NCI-H748 (cell line): ENCODE measurements around the gene IFT122.
"Not testable (repeated sequence)": the region's sequence is repeated elsewhere in the genome, so short reads cannot be mapped to it uniquely, and the experiment has no call there.

ENCODE experiments used
- DNase-seq: peaks from one replicate; lab custom pipeline; 2025; ENCODE audit not compliant: unreplicated experiment; lab: John Stamatoyannopoulos, UW

IFT122 gene

DNA sequence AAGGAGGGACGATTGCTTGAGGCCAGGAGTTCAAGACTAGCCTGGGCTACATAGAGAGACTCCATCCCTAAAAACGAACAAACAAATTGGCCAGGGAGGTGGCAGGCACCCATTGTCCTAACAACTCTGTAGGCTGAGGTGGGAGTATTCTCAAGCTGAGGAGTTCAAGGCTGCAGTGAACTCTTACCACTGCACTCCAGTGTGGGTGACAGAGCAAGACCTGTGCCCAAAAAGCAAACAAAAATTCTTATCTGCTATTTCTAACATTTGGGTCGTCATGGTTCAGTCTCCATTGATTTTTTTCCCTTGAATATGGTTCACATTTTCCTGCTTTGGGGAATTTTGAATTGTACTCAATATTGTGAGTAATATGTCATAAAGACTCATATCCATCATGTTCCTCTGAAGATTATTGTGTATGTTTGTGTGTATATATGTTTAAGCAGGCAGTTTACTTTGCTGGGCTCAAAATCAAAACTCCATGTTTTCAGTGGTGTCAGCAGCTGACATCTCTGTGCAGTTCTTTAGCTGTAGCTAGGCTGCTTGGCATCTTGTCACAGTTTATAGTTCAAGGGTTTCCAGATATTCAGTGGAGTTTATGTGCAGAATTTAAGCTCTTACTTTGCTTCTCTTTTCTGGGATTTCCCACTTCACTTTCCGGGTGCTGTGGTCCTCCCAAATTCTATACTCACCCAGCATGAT, 33.2 kb downstream of the IFT122 start:
- no peak for DNase-seq

DNA sequence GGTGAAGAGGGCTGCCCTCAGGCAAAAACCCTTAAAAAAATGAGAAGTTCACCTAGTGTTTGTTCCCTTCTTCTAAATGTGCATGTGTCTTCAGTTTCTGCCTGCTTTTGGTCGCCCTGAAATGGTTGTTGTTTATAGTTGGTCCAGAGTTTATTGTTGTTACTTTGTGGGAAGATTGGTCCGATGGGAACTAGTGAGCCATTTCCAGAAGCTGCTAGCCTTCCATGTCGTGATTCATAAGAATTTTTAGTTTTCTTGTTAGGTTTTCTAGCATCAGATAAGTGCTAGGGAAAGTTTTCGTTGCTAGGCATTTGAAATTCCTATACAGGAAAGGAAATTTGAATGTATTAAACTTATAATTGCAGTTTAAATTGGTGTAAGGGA, 33.7 kb downstream of the IFT122 start:
- no peak for DNase-seq

DNA sequence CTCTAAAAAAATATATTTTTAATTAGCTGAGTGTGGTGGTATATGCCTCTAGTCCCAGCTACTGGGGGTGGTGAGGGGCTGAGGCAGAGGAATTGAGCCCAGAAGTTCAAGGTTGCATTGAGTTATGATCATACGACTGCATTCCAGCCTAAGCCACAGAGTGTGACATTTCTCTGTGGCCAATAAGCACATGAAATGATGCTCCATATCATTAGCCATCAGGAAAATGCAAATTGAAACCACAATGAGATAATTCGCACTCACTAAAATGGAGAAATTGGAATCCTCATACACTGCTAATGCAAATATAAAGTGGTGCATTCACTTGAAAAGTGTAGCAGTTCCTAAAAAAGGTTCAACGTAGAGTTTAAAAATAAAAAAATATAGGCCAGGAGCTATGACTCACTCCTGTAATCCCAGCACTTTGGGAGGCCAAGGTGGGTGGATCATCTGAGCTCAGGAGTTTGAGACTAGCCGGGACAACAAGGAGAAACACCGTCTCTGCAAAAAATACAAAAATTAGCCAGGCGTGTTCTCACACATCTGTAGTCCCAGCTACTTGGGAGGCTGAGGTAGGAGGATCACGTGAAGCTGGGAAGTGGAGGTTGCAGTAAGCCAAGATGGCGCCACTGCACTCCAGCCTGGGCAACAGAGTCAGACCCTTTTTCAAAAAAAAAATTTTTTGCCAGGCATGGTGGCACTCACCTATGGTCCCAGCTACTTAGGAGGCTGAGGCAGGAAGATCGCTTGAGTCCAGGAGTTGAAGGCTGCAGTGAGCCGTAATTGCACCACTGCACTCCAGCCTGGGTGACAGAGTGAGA, 35.2 kb downstream of the IFT122 start:
- no peak for DNase-seq

DNA sequence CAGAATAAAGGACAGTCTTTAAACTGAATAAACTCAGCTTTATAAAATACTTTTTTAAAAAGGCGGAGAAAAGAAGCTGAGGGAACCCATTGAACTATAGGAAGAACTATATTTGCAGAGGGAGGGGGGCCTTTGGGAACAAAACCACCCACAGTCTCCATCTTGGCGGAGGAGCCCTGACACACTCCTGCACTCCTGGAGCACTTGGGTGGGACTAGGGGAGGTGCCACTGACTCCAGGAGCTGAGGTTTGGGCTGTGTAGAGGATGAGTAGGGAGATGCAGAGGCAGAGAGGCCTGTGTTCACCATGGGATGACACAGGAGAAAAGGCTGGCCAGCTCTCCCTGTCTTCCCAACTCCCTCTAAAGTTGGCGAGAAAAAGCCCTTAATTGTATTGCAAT, 35.8 kb downstream of the IFT122 start:
- DNase-seq: no peak

DNA sequence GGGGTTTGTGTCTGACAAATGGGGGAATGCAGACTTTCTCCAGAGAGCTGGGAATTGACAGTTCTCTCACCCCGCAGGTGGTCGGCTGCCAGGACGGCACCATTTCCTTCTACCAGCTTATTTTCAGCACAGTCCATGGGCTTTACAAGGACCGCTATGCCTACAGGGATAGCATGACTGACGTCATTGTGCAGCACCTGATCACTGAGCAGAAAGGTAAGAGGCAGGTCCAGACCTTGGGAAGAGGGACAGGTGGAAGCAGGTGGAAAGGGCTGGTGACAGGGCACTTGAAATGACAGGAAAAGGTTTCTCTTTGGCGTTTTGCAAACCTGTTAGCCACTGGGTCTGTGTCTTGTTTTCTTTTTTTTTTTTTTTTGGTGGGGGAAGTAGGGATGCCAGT, 36.6 kb downstream of the IFT122 start:
- no peak for DNase-seq

DNA sequence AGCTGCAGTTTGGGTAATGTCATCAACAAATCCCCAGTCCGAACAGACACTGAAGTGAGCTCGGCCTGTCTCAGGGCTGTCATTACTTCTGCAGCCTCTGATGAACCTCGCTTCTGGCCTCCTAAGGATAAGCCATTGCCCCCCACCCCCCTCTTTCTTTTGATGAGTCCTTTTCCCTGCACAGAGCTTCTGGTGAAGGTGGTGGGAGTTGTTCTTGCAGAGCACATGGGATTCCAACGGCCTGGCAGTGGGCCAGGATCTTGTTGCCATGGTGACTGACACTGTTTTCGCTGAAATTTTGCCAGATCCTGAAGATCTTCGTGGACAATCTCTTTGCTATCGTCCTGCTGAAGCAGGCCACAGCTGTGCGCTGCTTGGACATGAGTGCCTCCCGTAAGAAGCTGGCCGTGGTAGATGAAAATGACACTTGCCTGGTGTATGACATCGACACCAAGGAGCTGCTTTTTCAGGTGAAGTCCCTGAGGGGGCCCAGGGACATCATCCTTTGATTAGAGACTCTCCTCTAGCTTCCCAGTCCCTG, 41.3 kb downstream of the IFT122 start:
- DNase-seq: not testable (repeated sequence)

DNA sequence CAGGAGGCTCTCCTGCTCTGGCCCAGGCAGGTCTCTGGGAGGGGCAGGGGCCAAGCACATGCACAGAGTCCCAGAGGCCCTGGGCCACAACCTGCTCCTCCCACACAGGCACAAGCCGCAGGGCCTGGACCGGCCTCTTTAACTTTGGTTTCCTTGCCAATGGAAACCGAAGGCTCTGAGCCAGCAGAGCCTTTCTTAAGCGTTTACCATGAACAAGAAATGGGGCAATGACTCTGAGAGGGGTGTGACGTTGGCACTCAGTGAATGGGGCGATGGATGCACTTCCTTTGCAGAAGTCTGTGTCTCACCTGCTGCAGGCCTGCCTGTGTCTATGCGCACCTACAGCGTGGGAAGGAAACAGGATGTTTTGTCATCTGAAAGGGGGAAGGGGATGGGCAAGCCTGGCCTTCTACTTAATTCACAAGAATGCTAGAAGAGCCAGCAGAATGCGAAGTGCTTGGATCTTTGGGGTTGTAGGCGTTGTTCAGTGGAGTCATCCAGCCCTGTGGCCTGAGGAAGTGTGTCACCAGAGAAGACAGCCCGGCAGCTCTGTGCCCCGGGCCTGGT, 41.8 kb downstream of the IFT122 start:
- no peak for DNase-seq

DNA sequence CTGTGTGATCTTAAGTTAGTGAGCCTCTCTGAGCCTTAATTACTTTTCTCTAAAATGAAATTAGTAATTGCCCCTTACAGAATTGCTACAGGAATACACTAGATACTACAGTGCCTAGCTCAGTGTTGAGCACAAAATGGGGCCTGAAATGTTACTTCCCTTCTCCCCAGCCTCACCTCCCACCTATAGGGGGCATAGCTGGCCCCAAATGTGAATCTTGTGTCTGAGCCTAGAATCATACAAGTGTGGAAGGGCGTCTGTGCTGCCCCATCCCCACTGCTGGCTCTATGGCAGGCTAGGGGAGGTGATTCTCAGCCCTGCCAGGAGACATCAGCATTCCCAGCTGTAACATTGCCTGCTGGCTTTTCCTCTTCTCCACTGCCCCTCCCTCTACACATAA, 42.7 kb downstream of the IFT122 start:
- DNase-seq: no peak

DNA sequence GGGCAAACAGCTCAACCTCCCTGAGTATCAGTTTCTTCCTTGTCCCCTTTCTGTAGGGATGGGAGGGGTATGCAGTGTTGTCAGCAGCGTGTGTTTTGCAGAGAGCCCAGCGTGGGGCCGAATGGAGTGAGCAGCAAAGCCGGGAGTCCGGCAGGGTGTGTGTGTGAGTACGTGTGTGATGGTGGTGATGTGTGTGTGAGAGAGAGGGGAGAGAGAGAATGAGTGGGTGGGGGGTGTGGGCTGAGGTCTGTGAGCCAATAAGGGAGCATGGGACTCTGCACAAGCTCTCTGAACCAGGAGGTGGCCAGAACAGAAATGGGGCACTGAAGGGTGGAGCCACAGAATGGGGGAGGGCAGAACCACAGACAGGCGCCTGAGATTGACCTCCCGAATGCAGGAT, 43.8 kb downstream of the IFT122 start:
- DNase-seq: no peak

DNA sequence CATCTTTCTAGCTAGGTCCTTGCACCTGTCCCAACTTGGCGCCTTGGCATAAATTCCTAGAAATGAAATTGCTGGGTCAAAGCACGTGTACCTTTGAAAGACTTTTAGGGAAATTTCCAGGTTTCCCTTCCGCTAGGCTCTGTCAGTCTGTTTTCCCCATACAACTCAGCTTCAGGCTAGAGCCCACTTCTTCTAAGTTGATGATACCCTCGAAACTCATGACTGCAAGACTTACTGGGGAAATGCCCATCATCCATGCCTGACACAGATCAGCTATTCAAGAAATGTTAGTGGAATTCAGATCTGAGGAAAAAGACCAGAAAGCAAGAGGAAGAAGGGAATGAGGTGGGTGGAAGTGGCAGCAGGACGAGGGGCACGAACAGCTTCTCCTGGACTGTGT, 45.1 kb downstream of the IFT122 start:
- DNase-seq: not testable (repeated sequence)

DNA sequence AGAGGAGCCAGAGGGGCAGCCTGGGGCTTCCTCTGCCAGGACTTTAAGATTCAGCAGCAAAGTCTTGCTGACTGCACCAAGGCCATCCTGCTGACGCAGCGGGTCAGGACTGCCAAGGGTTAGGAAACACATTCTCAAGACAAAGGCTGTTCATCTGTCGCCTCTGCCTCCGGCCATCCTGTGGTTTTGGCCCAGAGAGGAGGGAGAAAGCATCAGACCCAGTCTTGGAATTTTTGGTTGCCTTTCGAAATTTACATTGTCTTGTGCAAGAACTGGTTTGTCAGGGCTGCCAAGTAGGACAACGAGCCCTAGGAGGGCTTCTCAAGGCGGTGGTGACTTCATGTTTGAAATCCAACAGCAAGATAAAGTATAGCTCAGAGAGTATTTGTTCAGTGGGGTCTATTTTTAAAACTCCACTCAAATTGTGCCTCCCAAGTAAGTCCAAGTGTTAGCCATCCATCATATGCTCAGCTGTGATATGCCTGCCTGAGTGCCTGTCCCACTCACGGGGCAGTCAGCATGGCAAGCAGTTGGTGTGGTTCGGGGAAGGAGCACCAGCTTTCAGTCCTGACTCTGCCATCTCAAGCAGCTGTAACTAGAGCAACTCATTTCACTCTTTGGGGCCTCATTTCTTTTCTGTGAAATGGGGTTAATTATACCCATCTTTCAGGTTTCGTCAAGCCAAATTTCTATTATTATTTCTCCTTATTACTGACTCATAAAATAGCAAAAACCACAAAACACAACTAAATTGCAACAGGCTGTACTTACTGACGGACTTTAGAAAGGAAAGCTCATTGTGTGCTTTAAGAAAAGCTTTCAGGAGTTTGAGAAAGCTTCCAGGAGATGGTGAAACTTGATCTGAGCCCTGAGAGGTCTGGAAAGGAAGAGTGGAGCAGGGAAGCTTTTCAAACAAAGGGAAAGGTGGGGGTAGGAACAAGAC, 46.0 kb downstream of the IFT122 start:
- no peak for DNase-seq

DNA sequence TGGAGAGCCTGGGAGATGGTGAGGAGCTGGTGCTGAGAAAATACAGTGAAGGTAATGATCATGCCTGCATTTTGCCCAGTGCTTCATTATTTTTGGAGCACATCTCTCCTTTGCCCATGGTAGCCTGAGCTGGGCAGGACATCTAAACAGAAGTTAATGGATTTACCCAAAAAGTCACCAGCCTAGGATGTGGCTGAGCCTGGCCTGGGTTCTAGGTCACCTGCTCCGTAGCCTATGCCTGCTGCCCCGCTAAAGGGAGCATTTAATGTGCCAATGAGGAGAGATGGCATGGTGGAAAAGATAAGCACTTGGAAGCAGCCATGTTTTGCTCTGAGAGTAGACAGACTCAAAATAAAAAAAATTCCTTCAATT, 46.6 kb downstream of the IFT122 start:
- no peak for DNase-seq

DNA sequence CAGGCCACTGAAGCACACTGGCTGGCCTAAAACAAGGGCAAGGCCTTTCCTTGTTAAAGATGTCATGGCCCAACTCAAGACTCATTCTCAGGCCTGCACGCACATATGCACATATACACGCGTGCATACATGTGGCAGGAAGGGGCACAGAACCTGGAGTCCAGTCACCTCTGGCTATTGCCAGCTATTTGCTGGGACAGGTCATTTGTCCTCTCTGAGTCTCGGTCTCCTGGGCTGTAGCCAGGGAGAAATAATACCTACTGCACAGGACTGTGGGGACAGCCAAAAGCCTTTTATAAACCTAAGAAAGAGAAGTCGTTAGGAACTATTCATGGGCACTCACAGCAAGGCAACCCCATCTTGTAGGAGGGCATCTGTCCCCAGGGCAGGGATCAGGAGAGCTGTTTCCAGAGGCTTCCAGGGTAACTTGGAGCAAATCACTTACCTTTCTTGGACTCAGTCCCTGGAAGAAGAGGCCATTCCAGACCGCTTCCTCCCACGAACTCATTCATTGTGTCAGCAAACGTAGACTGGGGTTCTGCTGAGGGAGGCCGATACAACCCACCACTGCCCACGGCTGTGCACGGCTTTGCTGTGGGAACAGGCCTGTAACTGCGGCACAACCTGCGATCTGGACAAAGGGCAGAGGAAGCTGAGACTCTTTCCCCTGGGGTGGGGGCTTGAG, 47.3 kb downstream of the IFT122 start:
- DNase-seq: no peak

DNA sequence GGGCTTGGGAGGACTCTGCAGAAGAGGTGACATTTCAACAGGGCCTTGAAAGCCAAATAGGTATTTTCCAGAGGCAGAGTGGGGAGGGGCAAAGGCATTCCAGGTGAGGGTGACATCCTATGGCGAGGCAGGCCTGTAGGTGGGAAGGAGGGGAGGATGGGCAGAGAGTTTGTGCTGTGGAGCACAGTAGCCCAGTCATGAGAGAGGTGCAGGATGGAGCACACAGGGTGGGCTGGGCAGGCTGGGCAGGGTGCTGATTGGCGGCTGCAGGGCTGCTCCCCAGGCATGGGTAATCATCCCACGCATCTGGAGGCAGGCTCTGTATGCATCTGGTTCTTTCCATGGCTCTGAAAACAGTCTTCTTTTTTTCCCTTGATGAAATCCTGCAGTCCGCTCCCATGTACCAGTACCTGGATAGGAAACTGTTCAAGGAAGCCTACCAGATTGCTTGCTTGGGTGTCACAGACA, 47.9 kb downstream of the IFT122 start:
- not testable (repeated sequence) for DNase-seq

DNA sequence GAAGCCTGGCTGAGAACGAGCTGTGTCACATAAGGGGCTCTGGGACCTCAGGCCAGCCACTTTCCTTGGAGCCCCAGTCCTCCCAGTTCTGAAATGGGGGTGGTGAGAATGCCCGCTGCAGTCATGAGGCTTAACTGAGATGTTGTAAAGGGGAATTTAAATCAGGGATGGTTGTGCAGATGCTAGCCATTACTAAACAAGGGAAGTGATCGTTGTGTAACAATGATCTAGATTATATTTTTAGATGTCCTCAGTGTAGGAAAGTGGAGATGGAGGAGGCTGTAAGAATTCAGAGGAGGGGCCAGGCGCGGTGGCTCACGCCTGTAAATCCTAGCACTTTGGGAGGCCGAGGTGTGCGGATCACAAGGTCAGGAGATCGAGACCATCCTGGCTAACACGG, 49.2 kb downstream of the IFT122 start:
- not testable (repeated sequence) for DNase-seq

DNA sequence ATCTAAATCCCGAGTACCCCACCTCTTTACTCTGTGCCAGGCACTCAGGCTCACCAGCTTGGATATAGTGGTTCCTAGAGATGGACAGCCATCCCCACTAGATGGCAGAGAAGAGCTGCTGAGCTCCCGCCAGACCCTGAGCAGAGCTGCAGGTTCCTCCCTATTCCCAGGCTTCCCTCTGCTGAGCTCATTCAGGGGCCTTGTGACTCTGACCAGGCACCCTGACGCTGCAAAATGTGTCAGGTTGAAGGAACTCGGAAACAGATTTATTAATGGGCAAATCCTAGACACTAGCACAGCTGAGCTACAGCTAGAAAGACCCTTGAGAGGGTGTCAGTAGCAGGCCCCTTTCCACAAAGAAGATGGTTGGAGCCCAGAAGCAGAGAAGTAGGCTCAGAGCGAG, 50.2 kb downstream of the IFT122 start:
- DNase-seq: peak; percentile 56

DNA sequence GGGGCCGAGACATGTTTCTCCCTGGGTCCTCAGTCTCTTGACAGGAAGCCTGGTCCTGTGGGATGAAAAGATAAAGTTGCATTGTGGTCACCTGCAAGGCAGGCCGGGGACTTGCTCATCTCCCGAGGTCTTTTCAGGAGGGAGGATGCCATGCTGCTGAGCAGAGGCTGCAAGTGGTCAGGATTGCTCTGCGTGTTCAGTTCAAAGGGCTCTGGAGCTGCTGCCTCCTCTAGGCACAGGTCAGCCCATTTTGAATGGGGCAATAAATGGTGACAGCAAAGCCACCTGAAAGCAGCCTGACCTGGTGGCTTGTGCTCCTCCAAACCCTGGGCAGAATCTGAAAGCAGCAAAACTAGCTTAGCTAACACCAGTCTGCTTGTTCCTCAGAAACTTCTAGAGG, 51.1 kb downstream of the IFT122 start:
- not testable (repeated sequence) for DNase-seq

DNA sequence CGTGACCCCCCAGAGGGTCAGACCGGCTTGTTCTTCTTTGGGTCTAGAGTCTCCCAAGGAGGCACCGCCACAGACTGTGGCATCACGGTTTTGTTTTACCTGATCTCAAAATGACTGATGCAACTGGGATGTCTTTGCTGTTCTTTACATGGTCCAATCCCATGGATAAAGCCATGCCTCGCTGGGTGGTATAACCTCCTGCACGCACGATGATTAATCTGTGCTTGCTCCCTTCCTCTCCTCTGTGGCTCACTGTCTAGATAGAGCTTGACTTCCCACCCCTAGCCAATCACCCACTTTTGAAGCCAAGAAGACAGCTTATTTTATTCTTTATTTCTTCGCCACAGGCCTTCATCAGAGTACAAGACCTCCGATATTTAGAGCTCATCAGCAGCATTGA, 51.8 kb downstream of the IFT122 start:
- DNase-seq: no peak

DNA sequence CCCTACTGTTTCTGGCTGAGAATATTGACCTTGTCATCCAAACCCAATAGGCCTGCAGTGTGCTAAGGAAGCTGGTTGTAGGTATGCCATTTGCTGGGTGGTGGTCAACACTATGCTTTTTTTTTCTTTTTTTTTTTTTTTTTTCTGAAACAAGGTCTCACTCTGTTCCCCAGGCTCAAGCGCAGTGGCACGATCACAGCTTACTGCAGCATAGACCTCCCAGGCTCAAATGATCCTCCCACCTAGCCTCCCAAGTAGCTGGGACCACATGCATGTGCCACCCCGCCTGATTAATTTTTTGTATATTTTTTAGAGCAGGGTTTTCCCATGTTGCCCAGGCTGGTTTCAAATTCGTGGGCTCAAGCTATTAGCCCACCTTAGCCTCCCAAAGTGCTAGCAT, 52.7 kb downstream of the IFT122 start:
- no peak for DNase-seq

DNA sequence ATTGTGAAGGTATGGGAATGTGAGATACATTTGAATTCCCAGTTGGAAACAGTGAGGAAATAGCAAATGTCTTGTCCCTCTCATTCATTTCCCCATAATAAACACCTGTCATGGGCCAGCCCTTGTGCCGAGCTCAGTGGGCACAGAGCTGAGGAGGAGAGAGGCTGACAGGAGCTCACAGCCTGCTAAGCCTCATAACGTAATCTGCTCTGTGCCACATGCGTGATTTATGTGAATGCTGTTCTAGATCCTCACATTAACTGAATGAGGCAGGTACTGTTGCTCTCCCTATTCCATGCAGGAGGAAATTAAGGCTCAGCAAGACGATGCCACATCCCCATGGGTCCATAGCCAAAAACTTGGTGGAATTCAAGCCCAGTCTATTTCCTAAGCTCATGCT, 53.2 kb downstream of the IFT122 start:
- no peak for DNase-seq
